ENCODE data around the gene FBXL7.

GRCh38 chr5:15483351-15484097 is 16.5 kb upstream of the FBXL7 start:
- TF ChIP-seq CTCF (IDR thresholded peaks at IDR 0.05) (no peak), EZH2 (IDR thresholded peaks at IDR 0.05) (no peak)
